ENCODE data around the gene ZNF638.

Gene ZNF638

DNA sequence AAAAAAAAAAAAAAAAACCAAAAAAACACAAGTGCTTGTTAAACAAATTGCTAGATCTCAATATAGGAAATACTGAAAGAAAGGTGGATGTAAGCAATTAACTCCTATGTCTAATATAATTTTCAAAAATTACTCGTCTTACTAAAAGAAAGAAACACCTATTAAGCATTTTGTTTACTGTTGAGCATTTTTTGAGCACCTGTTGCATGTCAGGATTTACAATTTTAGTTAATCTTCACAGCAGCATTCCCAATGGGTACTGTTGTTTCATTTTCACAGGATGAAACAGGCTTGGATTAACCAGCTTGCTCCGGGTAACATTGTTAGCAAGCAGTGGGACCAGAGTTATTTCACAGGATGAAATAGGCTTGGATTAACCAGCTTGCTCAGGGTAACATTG, 4.8 kb downstream of the ZNF638 start:
- H3K27ac ChIP-seq (ENCODE audit: low read depth, low read length) = no peak overlapping the region
- no peaks in the 10 kb centered on the region for H3K9me3 ChIP-seq (ENCODE audit: insufficient read depth, low read depth, low read length)
- peaks cover 37% of the 10 kb centered on the region for H3K4me1 ChIP-seq (ENCODE audit: insufficient read depth, low read length)
- no peak overlapping the region for H3K9ac ChIP-seq (ENCODE audit: low read depth, low read length)
- WGBS = 95% methylated on average over 2 of the region's 2 CpGs
- peaks cover 16% of the 10 kb centered on the region for H3K36me3 ChIP-seq (ENCODE audit: insufficient read depth, low read length)
- no peaks in the 10 kb centered on the region for H3K27me3 ChIP-seq (ENCODE audit: insufficient read depth, low read length)
- no peak overlapping the region for H3K4me3 ChIP-seq (ENCODE audit: low read length)

DNA sequence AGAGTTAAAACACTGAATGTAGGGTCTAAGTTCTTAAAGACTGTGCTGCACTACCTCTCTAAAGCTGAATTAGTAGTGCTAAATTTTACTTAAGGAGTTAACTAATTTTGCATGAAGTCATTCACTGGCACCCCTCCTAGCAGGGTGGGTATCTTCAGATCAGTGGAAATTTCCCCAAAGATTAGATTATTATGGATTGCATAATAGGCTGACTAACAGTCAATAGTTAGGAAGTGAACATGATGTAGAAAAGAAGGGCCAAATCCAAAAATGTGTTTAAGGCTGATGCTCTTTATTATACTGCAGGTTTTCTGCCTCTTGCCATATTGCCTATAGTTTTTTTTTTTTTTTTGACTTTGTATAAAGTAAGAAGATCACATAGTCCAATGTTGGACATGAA, 5.2 kb downstream of the ZNF638 start:
- Histone ChIP-seq H3K9me3 (ENCODE audit: insufficient read depth, low read depth, low read length) (no peaks in the 10 kb centered on the region), H3K9ac (ENCODE audit: low read depth, low read length) (no peak overlapping the region), H3K27me3 (ENCODE audit: insufficient read depth, low read length) (no peaks in the 10 kb centered on the region), H3K36me3 (ENCODE audit: insufficient read depth, low read length) (peaks cover 17% of the 10 kb centered on the region), H3K4me1 (ENCODE audit: insufficient read depth, low read length) (peaks cover 37% of the 10 kb centered on the region), H3K4me3 (ENCODE audit: low read length) (no peak overlapping the region), H3K27ac (ENCODE audit: low read depth, low read length) (no peak overlapping the region)

DNA sequence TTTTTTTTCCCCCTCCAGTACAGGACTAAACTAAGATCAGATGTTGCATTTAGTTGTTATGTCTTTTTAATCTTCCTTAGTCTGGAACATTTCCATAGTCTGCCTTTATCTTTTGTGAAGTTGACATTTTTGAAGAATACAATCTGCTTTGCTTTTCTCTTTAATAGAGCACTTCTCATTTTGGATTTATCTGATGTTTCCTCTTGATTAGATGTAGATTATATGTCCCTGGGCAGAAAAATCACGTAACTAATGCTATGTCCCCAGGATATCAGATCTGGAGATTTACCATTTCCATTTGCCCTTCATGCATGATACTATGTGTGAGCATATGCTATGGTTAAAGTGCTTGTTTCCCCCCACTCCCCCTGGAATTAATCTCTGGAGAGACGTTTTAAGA, 6.2 kb downstream of the ZNF638 start:
- Histone ChIP-seq H3K4me3 (ENCODE audit: low read length) (no peak overlapping the region), H3K27me3 (ENCODE audit: insufficient read depth, low read length) (no peaks in the 10 kb centered on the region), H3K27ac (ENCODE audit: low read depth, low read length) (no peak overlapping the region), H3K9me3 (ENCODE audit: insufficient read depth, low read depth, low read length) (no peaks in the 10 kb centered on the region), H3K36me3 (ENCODE audit: insufficient read depth, low read length) (peaks cover 25% of the 10 kb centered on the region), H3K9ac (ENCODE audit: low read depth, low read length) (no peak overlapping the region), H3K4me1 (ENCODE audit: insufficient read depth, low read length) (peaks cover 37% of the 10 kb centered on the region)
- 85% methylated on average over 2 of the region's 2 CpGs for WGBS

DNA sequence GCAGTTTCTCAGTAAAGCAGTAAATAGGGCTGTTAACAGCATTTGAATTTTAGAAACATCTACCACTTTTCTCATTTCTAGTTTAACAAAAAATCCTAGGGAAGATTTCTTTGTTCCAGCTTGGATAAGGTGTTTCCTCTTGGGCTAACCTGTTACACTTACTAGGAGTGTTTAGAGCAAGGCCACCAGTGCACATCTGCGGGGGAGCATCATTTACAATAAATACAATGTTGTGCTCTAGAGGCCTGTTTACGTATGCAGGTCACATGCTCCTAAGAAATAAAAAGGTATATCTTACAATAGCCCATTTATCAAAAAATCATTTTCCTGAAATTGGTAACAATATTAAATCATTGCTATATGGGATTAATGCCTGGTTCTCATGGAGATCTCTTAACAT, 8.1 kb downstream of the ZNF638 start:
- H3K27ac ChIP-seq (ENCODE audit: low read depth, low read length) = no peak overlapping the region
- 100% methylated on average over 2 of the region's 2 CpGs for WGBS
- no peaks in the 10 kb centered on the region for H3K9me3 ChIP-seq (ENCODE audit: insufficient read depth, low read depth, low read length)
- H3K36me3 ChIP-seq (ENCODE audit: insufficient read depth, low read length) = peaks cover 19% of the 10 kb centered on the region
- no peaks in the 10 kb centered on the region for H3K27me3 ChIP-seq (ENCODE audit: insufficient read depth, low read length)
- H3K9ac ChIP-seq (ENCODE audit: low read depth, low read length) = no peak overlapping the region
- H3K4me1 ChIP-seq (ENCODE audit: insufficient read depth, low read length) = peaks cover 20% of the 10 kb centered on the region
- no peak overlapping the region for H3K4me3 ChIP-seq (ENCODE audit: low read length)

DNA sequence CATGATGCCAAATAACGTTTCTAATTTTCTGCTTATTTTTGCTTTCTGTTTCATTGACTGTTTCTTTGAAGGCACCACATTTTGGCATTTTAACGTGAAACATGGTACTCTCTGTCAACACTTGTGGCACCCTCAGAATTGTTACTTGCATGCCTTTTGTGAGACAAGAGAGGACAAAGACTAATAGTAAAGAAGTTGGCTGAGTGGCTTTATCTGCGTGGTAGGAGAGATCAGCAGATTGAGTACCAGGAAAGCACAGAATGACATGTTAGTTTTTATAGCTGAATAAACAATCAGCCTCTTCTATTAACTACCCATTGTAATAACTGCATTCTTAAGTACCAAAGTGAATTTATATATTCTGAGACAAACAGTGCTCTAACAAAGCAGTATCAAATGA, 8.6 kb downstream of the ZNF638 start:
- H3K4me1 ChIP-seq (ENCODE audit: insufficient read depth, low read length) = peaks cover 20% of the 10 kb centered on the region
- peaks cover 15% of the 10 kb centered on the region for H3K36me3 ChIP-seq (ENCODE audit: insufficient read depth, low read length)
- H3K27me3 ChIP-seq (ENCODE audit: insufficient read depth, low read length) = no peaks in the 10 kb centered on the region
- no peak overlapping the region for H3K9ac ChIP-seq (ENCODE audit: low read depth, low read length)
- H3K4me3 ChIP-seq (ENCODE audit: low read length) = no peak overlapping the region
- no peaks in the 10 kb centered on the region for H3K9me3 ChIP-seq (ENCODE audit: insufficient read depth, low read depth, low read length)
- 88% methylated on average over 3 of the region's 3 CpGs for WGBS
- no peak overlapping the region for H3K27ac ChIP-seq (ENCODE audit: low read depth, low read length)

DNA sequence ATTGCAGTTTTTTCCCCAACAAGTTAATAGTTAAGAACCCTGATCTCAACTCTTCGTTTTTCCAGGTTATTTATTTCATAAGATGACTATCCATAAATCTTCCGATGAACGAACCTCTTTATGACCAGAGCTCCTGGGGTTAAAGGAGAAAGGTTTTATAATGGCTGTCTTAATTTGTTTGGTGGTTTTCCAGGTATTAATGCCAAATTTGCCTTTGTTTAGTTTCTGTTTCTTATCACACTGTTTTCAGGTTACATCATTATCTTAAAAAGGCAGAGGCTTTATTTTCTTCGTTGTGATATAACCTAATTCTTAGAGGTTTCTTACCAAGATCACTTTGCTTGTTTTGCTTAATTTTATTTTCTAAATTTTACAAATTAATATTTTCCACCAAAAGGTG, 10.1 kb downstream of the ZNF638 start:
- WGBS = 88% methylated on average over 3 of the region's 4 CpGs
- peaks cover 9% of the 10 kb centered on the region; the same call in 1 of the 2 replicates for H3K36me3 ChIP-seq (ENCODE audit: insufficient read depth, low read length)

DNA sequence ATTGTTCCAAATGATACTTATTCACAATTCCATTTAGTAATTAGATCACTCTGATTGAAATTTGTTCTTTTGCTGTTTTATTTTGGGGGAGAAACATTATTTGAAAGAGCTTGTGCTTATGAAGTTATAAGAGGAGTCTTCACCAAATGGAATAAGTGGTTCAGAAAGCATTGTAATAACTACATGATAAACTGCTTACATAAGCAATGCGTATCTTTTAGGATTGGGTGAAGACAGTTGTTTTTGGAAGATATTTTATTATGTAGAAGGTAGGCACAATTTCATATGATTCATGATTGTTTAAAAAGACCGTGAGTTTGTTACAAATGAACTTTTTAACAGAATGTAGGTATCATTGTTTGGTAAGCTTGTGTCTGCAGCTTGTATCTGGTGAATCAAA, 14.5 kb downstream of the ZNF638 start:
- Histone ChIP-seq H3K4me3 (ENCODE audit: low read length) (no peak overlapping the region), H3K9me3 (ENCODE audit: insufficient read depth, low read depth, low read length) (no peaks in the 10 kb centered on the region), H3K9ac (ENCODE audit: low read depth, low read length) (no peak overlapping the region), H3K4me1 (ENCODE audit: insufficient read depth, low read length) (no peaks in the 10 kb centered on the region), H3K27ac (ENCODE audit: low read depth, low read length) (no peak overlapping the region), H3K36me3 (ENCODE audit: insufficient read depth, low read length) (peaks cover 36% of the 10 kb centered on the region), H3K27me3 (ENCODE audit: insufficient read depth, low read length) (no peaks in the 10 kb centered on the region)
- WGBS = 88% methylated on average over 2 of the region's 2 CpGs

More for the DNA sequence above, 10.1 kb downstream of the ZNF638 start:
- no peak overlapping the region for H3K27ac ChIP-seq (ENCODE audit: low read depth, low read length)
- no peak overlapping the region for H3K4me3 ChIP-seq (ENCODE audit: low read length)
- no peaks in the 10 kb centered on the region for H3K9me3 ChIP-seq (ENCODE audit: insufficient read depth, low read depth, low read length)
- H3K9ac ChIP-seq (ENCODE audit: low read depth, low read length) = no peak overlapping the region
- H3K4me1 ChIP-seq (ENCODE audit: insufficient read depth, low read length) = peaks cover 17% of the 10 kb centered on the region
- H3K27me3 ChIP-seq (ENCODE audit: insufficient read depth, low read length) = no peaks in the 10 kb centered on the region

DNA sequence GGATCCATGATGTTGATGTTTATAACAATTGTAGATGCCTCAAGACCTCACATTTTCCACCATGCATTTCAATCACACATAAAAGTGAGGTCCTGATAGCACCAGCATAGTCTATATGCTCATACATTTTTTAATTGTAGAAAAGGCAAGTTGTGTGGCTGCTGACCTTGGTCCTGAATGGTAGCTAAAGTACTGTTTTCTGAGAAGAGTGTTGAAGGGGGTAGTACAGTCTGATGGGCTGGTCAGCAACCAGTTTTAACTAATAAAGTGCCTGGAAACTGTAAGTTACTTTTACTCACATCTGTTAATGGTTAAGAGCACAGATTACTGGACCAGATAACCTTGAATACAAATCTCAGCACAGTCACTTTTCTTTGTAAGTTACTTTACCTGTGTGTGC, 15.9 kb downstream of the ZNF638 start:
- Histone ChIP-seq H3K27ac (ENCODE audit: low read depth, low read length) (no peak overlapping the region), H3K4me3 (ENCODE audit: low read length) (no peak overlapping the region), H3K4me1 (ENCODE audit: insufficient read depth, low read length) (no peaks in the 10 kb centered on the region), H3K9me3 (ENCODE audit: insufficient read depth, low read depth, low read length) (no peaks in the 10 kb centered on the region), H3K36me3 (ENCODE audit: insufficient read depth, low read length) (peaks cover 40% of the 10 kb centered on the region), H3K9ac (ENCODE audit: low read depth, low read length) (no peak overlapping the region), H3K27me3 (ENCODE audit: insufficient read depth, low read length) (no peaks in the 10 kb centered on the region)

DNA sequence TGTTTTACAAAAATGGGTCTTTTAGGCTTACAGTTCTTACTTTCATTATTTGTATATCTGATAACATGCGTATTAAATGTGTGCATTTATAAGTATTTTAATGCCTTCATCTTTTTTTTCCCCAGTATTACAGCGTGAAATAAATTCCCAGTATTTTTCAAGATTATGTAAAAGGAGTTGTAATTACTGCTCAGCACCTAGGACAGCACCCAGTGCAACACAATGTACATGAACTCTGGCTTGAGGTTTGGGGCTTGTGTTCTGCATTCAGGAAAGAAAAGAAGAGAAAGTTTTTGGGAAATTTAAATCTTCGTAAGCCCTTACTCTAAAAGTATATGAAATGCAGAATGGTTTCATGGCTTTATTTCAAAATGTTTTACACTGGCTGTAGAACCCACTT, 16.7 kb downstream of the ZNF638 start:
- Histone ChIP-seq H3K4me1 (ENCODE audit: insufficient read depth, low read length) (no peaks in the 10 kb centered on the region), H3K27me3 (ENCODE audit: insufficient read depth, low read length) (no peaks in the 10 kb centered on the region), H3K9ac (ENCODE audit: low read depth, low read length) (no peak overlapping the region), H3K4me3 (ENCODE audit: low read length) (no peak overlapping the region), H3K9me3 (ENCODE audit: insufficient read depth, low read depth, low read length) (no peaks in the 10 kb centered on the region), H3K36me3 (ENCODE audit: insufficient read depth, low read length) (peaks cover 45% of the 10 kb centered on the region), H3K27ac (ENCODE audit: low read depth, low read length) (no peak overlapping the region)
- WGBS = 94% methylated on average over 1 of the region's 3 CpGs

DNA sequence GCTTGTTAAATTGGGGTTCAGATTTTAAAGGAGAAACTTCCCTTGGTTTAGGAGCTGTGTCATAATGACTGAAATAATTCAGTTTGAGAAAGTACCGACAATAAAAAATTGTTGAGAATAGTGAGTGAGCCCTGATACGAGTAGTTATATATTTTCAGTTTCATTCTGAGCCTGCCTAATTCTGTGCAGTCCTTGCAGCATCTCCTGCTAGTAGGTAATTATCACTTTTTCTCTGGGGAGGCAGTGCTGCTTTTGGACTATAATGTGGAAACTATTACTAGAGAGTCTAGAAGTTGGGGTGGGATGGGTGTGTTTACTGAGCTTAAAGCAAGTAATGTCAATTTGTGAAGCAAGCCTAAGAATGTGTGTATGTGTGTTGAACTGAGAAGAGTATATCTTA, 21.7 kb downstream of the ZNF638 start:
- Histone ChIP-seq H3K27me3 (ENCODE audit: insufficient read depth, low read length) (no peaks in the 10 kb centered on the region), H3K27ac (ENCODE audit: low read depth, low read length) (no peak overlapping the region), H3K9me3 (ENCODE audit: insufficient read depth, low read depth, low read length) (no peaks in the 10 kb centered on the region), H3K36me3 (ENCODE audit: insufficient read depth, low read length) (peaks cover 78% of the 10 kb centered on the region), H3K4me3 (ENCODE audit: low read length) (no peak overlapping the region), H3K9ac (ENCODE audit: low read depth, low read length) (no peak overlapping the region), H3K4me1 (ENCODE audit: insufficient read depth, low read length) (no peaks in the 10 kb centered on the region)
- 96% methylated on average over 2 of the region's 2 CpGs for whole genome bisulfite sequencing

DNA sequence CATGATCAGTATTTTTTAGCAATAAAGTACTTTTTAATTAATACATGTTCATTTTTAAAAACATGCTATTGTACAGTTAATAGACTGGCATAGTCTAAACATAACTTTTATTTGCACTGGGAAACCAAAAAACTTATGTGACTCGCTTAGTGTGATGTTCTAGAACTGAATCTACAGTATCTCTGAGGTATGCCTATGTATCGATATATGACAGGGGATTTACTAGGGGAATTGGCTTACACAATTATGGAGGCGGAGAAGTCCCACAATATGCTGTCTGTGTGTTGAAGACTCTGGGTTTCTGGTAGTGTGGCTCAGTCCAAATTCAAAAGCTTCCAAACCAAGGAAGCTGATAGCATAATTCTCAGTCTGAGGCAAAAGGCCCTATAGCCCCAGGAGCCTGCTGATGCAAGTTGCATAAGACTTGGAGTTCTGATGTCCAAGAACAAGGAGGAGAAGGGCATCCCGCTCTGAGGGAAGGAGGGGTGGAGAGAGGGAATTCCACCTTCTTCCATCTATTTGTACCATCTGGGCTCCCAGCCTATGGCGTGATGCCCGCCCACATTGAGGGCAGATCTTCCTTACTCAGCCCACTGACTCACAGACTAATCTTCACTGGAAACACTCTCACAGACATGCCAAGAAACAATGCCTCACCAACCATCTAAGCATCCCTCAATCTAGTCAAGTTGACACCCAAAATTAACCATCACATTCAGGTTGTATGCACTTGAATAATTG, 27.5 kb downstream of the ZNF638 start:
- Histone ChIP-seq H3K9ac (ENCODE audit: low read depth, low read length) (no peak overlapping the region), H3K36me3 (ENCODE audit: insufficient read depth, low read length) (peaks cover 91% of the 10 kb centered on the region), H3K27me3 (ENCODE audit: insufficient read depth, low read length) (no peaks in the 10 kb centered on the region), H3K27ac (ENCODE audit: low read depth, low read length) (no peak overlapping the region), H3K9me3 (ENCODE audit: insufficient read depth, low read depth, low read length) (no peaks in the 10 kb centered on the region), H3K4me1 (ENCODE audit: insufficient read depth, low read length) (no peaks in the 10 kb centered on the region), H3K4me3 (ENCODE audit: low read length) (no peak overlapping the region)
- 94% methylated on average over 6 of the region's 6 CpGs for WGBS

DNA sequence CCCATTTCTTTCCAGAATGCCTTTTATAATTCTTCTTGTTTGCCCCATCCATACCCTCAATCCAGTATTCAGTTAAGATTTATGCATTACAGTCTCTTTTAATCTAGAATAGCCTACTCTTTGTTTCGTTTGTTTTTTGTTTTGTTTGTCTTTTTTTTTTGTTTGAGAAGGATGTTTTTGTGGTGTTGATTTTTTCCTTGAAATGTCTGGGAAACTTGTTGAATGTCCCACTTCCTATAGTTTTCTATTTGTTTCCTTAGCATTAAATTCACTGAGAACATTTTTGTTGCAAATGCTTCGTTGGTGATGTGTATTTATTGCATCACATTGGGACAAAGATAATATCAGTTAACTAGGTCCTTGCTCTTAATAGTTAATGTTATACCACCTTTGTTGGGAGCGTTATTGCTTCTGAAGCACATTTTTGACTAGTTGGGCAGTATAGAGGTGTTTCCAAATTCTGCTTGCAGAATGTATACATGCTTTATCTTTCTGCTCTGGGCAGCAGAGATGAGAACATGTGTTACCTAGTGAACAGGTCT, 28.9 kb downstream of the ZNF638 start:
- Histone ChIP-seq H3K27me3 (ENCODE audit: insufficient read depth, low read length) (no peaks in the 10 kb centered on the region), H3K36me3 (ENCODE audit: insufficient read depth, low read length) (peaks cover 100% of the 10 kb centered on the region)
- WGBS = 100% methylated on average over 3 of the region's 3 CpGs

More for the DNA sequence above, 28.9 kb downstream of the ZNF638 start:
- Histone ChIP-seq H3K4me1 (ENCODE audit: insufficient read depth, low read length) (no peaks in the 10 kb centered on the region), H3K9me3 (ENCODE audit: insufficient read depth, low read depth, low read length) (no peaks in the 10 kb centered on the region), H3K27ac (ENCODE audit: low read depth, low read length) (no peak overlapping the region), H3K9ac (ENCODE audit: low read depth, low read length) (no peak overlapping the region), H3K4me3 (ENCODE audit: low read length) (no peak overlapping the region)
